ENCODE data around the gene CMBL.

DNA sequence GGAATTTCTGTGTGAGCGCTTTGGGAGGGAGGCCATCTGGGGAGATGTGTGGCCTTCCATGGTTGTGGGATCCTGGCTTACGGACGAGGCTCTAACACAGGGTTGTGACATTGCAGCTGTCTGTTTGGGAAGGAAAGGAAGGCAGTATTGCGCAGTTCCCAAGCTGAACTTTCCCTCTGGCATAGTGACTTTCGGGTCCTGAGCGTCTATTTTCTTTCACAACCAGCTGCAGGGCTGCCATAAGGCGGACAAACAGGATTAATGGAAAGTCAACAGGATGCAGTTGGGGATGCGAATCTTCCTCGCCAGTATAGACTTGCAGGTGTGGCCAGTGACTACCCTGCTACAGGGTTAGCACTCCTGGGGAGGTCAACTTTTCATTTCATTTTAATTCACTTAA, 31.7 kb downstream of the CMBL start:
- TF ChIP-seq, protein P1, sequence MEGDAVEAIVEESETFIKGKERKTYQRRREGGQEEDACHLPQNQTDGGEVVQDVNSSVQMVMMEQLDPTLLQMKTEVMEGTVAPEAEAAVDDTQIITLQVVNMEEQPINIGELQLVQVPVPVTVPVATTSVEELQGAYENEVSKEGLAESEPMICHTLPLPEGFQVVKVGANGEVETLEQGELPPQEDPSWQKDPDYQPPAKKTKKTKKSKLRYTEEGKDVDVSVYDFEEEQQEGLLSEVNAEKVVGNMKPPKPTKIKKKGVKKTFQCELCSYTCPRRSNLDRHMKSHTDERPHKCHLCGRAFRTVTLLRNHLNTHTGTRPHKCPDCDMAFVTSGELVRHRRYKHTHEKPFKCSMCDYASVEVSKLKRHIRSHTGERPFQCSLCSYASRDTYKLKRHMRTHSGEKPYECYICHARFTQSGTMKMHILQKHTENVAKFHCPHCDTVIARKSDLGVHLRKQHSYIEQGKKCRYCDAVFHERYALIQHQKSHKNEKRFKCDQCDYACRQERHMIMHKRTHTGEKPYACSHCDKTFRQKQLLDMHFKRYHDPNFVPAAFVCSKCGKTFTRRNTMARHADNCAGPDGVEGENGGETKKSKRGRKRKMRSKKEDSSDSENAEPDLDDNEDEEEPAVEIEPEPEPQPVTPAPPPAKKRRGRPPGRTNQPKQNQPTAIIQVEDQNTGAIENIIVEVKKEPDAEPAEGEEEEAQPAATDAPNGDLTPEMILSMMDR (IDR thresholded peaks at IDR 0.05) = no peak
- TF ChIP-seq POLR2A (IDR thresholded peaks at IDR 0.05) = no peak
- peak in 1 of 2 donors; percentile 30 for TF ChIP-seq POLR2AphosphoS5 (IDR thresholded peaks at IDR 0.05)
